Sigmoid colon (tissue), 7 donors: ENCODE data around the gene FAM13A. TPM values are rescaled to one million over a fixed set of nuclear protein-coding genes. Genes with fewer than 3 reads are reported as not detected.
"Not testable (repeated sequence)": the region's sequence is repeated elsewhere in the genome, so short reads cannot be mapped to it uniquely, and the experiment has no call there.

Experiments
- DNase-seq: peaks from one replicate; pipeline ENCODE4 v3.0.0-alpha.2; 2019
- H3K27ac ChIP-seq, 4 donors: fragments of 200-600 bp; sonication (generic); one replicate each; pipeline ENCODE4 v1.5.1; 2016 to 2019; ENCODE audit warnings: mild to moderate bottlenecking in 1 of 4
- H3K27me3 ChIP-seq, 3 donors: fragments of 200-600 bp; sonication (generic); one replicate each; pipeline ENCODE4 v1.5.1; 2019; ENCODE audit warnings: mild to moderate bottlenecking in 1 of 3
- H3K36me3 ChIP-seq, 4 donors: fragments of 200-600 bp; sonication (generic); one replicate each; pipeline ENCODE4 v1.5.1; 2016 to 2019
- H3K4me1 ChIP-seq, 4 donors: fragments of 200-600 bp; sonication (generic); one replicate each; pipeline ENCODE4 v1.5.1; 2017 to 2019
- H3K4me3 ChIP-seq, 4 donors: fragments of 200-600 bp; sonication (generic); one replicate each; pipeline ENCODE4 v1.5.1; 2017 to 2019; ENCODE audit warnings: mild to moderate bottlenecking in 2 of 4, moderate library complexity in 1 of 4
- H3K9me3 ChIP-seq, 4 donors: fragments of 200-600 bp in 3 of 4; sonication (generic) in 3 of 4; one replicate each; pipeline versions ENCODE4 v1.5.1 to v1.6.1; 2013 to 2019
- CTCF ChIP-seq, 4 experiments: fragments of 450-650 bp in 3 of 4; fragments of 200-600 bp in 1 of 4; IDR thresholded peaks; one replicate each; pipeline ENCODE4 v1.5.1; 2016 to 2019; ENCODE audit warnings: antibody characterized with exemption in 4 of 4, mild to moderate bottlenecking in 3 of 4, moderate library complexity in 2 of 4
- EP300 ChIP-seq, 4 donors: sonication (generic); formaldehyde crosslinking; IDR thresholded peaks; one replicate each; pipeline ENCODE4 v1.6.1; 2017; ENCODE audit warnings: antibody characterized with exemption in 4 of 4
- POLR2A ChIP-seq, 2 donors: fragments of 450-650 bp; IDR thresholded peaks; one replicate each; pipeline ENCODE4 v1.6.1; 2016; ENCODE audit warnings: antibody characterized with exemption in 2 of 2, mild to moderate bottlenecking in 2 of 2, moderate library complexity in 2 of 2
- POLR2AphosphoS5 ChIP-seq, 4 donors: sonication (generic); formaldehyde crosslinking; IDR thresholded peaks; one replicate each; pipeline ENCODE4 v1.6.1; 2017; ENCODE audit warnings: antibody characterized with exemption in 4 of 4
- WGBS, 2 donors: extraction: QIAGEN DNeasy Blood & Tissue Kit; methylation state at CpG; one replicate each; pipeline ENCODE4 v1.1.7; 2013; 5-methylcytosine and 5-hydroxymethylcytosine counted together
- intact Hi-C: fragments of 100-400 bp; cut with DNase I; formaldehyde crosslinking; loops from one replicate; pipeline ENCODE4 v1.15.1; 2023
- polyA plus RNA-seq, 3 donors: library from polyadenylated mRNA; stranded (reverse); fragments of 200-250 nt; gene quantifications; one replicate each; pipeline ENCODE4 v1.2.3, GENCODE V29; 2013
- total RNA-seq, 4 donors: library from RNA; depleted of rRNA; stranded (reverse); fragments of >200 nt; gene quantifications; one replicate each; pipeline ENCODE4 v1.1.0, GENCODE V29; 2016
- donor health status: healthy with polysubstance abuse.
- donor health status: Bipolar disorder and iron deficiency.
- donor health status: healthy.

FAM13A gene
- total and polyA plus RNA-seq, 7 donors, result 9.9 to 49.7 (median 41.1) TPM

- no peaks in the 10 kb centered on the region for H3K36me3 ChIP-seq
- no peak overlapping the region for H3K27ac ChIP-seq
- H3K4me1 ChIP-seq, result peaks cover 0 to 15% (median 12%) of the 10 kb centered on the region in 4 donors
- no peak for DNase-seq
- intact Hi-C loops, result no loop called here
- no peak overlapping the region for H3K4me3 ChIP-seq
- WGBS, 2 donors, result 86 to 89% methylated on average over 5 of the region's 5 CpGs
- H3K27me3 ChIP-seq, result no peaks in the 10 kb centered on the region
- no peaks in the 10 kb centered on the region for H3K9me3 ChIP-seq
- TF ChIP-seq CTCF (IDR thresholded peaks at IDR 0.05) (no peak), EP300 (IDR thresholded peaks at IDR 0.05) (no peak), POLR2AphosphoS5 (IDR thresholded peaks at IDR 0.05) (no peak), POLR2A (IDR thresholded peaks at IDR 0.05) (no peak)
Measured at GRCh38 chr4:88911246-88912212, 145.5 kb downstream of the FAM13A start.

GRCh38 chr4:88910101-88910500 lies 146.9 kb downstream of the FAM13A start:
- intact Hi-C loops, result no loop called here
- Histone ChIP-seq H3K4me1 (peaks cover 0 to 15% (median 12%) of the 10 kb centered on the region in 4 donors), H3K27me3 (no peaks in the 10 kb centered on the region), H3K9me3 (no peaks in the 10 kb centered on the region), H3K27ac (no peak overlapping the region), H3K4me3 (no peak overlapping the region), H3K36me3 (peaks cover 0 to 11% (median 0%) of the 10 kb centered on the region in 4 donors)
- 94 to 95% methylated on average over 2 of the region's 2 CpGs for WGBS, 2 donors
- DNase-seq, result no peak
- TF ChIP-seq CTCF (IDR thresholded peaks at IDR 0.05) (no peak), POLR2A (IDR thresholded peaks at IDR 0.05) (no peak), EP300 (IDR thresholded peaks at IDR 0.05) (no peak), POLR2AphosphoS5 (IDR thresholded peaks at IDR 0.05) (no peak)

- peaks cover 0 to 23% (median 0%) of the 10 kb centered on the region in 4 donors for H3K36me3 ChIP-seq
- intact Hi-C loops, result no loop called here
- 12 to 58% methylated on average over 3 of the region's 3 CpGs for WGBS, 2 donors
- H3K4me1 ChIP-seq, result peaks cover 0 to 15% (median 12%) of the 10 kb centered on the region in 4 donors
- H3K9me3 ChIP-seq, result no peaks in the 10 kb centered on the region
- TF ChIP-seq POLR2A (IDR thresholded peaks at IDR 0.05) (no peak), POLR2AphosphoS5 (IDR thresholded peaks at IDR 0.05) (no peak), CTCF (IDR thresholded peaks at IDR 0.05) (no peak), EP300 (IDR thresholded peaks at IDR 0.05) (no peak)
- peak overlapping the region in 1 of 4 donors; percentile 35 for H3K27ac ChIP-seq
- H3K4me3 ChIP-seq, result no peak overlapping the region
- no peak for DNase-seq
- H3K27me3 ChIP-seq, result no peaks in the 10 kb centered on the region
Measured at GRCh38 chr4:88908521-88908920, 148.5 kb downstream of the FAM13A start.

- 86 to 96% methylated on average over 1 of the region's 1 CpG for WGBS, 2 donors
- TF ChIP-seq POLR2AphosphoS5 (IDR thresholded peaks at IDR 0.05) (peak in 1 of 4 donors; percentile 26), POLR2A (IDR thresholded peaks at IDR 0.05) (no peak)
- H3K9me3 ChIP-seq, result no peaks in the 10 kb centered on the region
- H3K36me3 ChIP-seq, result peaks cover 0 to 23% (median 0%) of the 10 kb centered on the region in 4 donors
- no peaks in the 10 kb centered on the region for H3K27me3 ChIP-seq
- intact Hi-C loops, result no loop called here
- peak overlapping the region in 1 of 4 donors; percentile 35 for H3K27ac ChIP-seq
- no peak for DNase-seq
- peaks cover 0 to 15% (median 12%) of the 10 kb centered on the region in 4 donors for H3K4me1 ChIP-seq
- no peak overlapping the region for H3K4me3 ChIP-seq
Measured at GRCh38 chr4:88908003-88908402, 149.0 kb downstream of the FAM13A start.

GRCh38 chr4:88907478-88907877 lies 149.5 kb downstream of the FAM13A start:
- peaks cover 0 to 23% (median 0%) of the 10 kb centered on the region in 4 donors for H3K36me3 ChIP-seq
- intact Hi-C loops, result no loop called here
- TF ChIP-seq EP300 (IDR thresholded peaks at IDR 0.05) (no peak), CTCF (IDR thresholded peaks at IDR 0.05) (no peak), POLR2AphosphoS5 (IDR thresholded peaks at IDR 0.05) (no peak), POLR2A (IDR thresholded peaks at IDR 0.05) (no peak)
- no peak overlapping the region for H3K4me3 ChIP-seq
- H3K27ac ChIP-seq, result peak overlapping the region in 1 of 4 donors; percentile 35
- H3K4me1 ChIP-seq, result peaks cover 0 to 15% (median 12%) of the 10 kb centered on the region in 4 donors
- DNase-seq, result no peak
- H3K9me3 ChIP-seq, result no peaks in the 10 kb centered on the region
- 83% methylated on average over 5 of the region's 5 CpGs for WGBS, 2 donors
- no peaks in the 10 kb centered on the region for H3K27me3 ChIP-seq

- H3K9me3 ChIP-seq, DNase-seq, H3K4me3 ChIP-seq, H3K27me3 ChIP-seq, intact Hi-C loops, H3K27ac ChIP-seq: not testable (repeated sequence)
- H3K36me3 ChIP-seq, result peaks cover 0 to 23% (median 0%) of the 10 kb centered on the region in 4 donors
- 90 to 95% methylated on average over 3 of the region's 3 CpGs for WGBS, 2 donors
- peaks cover 0 to 15% (median 12%) of the 10 kb centered on the region in 4 donors for H3K4me1 ChIP-seq
Measured at GRCh38 chr4:88904240-88904639, 152.7 kb downstream of the FAM13A start.
